ENCODE data around the gene DSC3. TPM values are rescaled to one million over a fixed set of nuclear protein-coding genes. Genes with fewer than 3 reads are reported as not detected.
"Not testable (repeated sequence)": the region's sequence is repeated elsewhere in the genome, so short reads cannot be mapped to it uniquely, and the experiment has no call there.

The DSC3 gene
- total RNA-seq, 1 experiment from 2014 or later, result not detected

- H3K4me1 ChIP-seq; H3K36me3 ChIP-seq; H3K9me3 ChIP-seq (replicated peaks); DNase-seq; H3K4me3 ChIP-seq; H3K27ac ChIP-seq; H3K27me3 ChIP-seq: not testable (repeated sequence)
Measured at GRCh38 chr18:31011455-31011854, 31.1 kb downstream of the DSC3 start.

GRCh38 chr18:31010601-31011000, 31.9 kb downstream of the DSC3 start:
- no peaks in the 10 kb centered on the region for H3K36me3 ChIP-seq
- H3K27ac ChIP-seq, result no peak overlapping the region

GRCh38 chr18:30999887-31000628, 42.5 kb downstream of the DSC3 start:
- Histone ChIP-seq H3K4me3 (no peak overlapping the region), H3K9me3 (replicated peaks) (no peaks in the 10 kb centered on the region), H3K27me3 (no peaks in the 10 kb centered on the region), H3K4me1 (no peaks in the 10 kb centered on the region), H3K27ac (no peak overlapping the region), H3K36me3 (no peaks in the 10 kb centered on the region)
- DNase-seq, result no peak

More at GRCh38 chr18:31010601-31011000, 31.9 kb downstream of the DSC3 start:
- Histone ChIP-seq H3K4me1 (no peaks in the 10 kb centered on the region), H3K9me3 (replicated peaks) (no peaks in the 10 kb centered on the region), H3K27me3 (no peaks in the 10 kb centered on the region), H3K4me3 (no peak overlapping the region)
- DNase-seq, result no peak

GRCh38 chr18:30999186-30999585, 43.4 kb downstream of the DSC3 start:
- H3K27me3 ChIP-seq, result no peaks in the 10 kb centered on the region

GRCh38 chr18:30997223-30997622, 45.3 kb downstream of the DSC3 start:
- H3K4me3 ChIP-seq, result no peak overlapping the region
- no peak for DNase-seq
- no peaks in the 10 kb centered on the region for H3K36me3 ChIP-seq
- no peak overlapping the region for H3K27ac ChIP-seq
- H3K27me3 ChIP-seq, result no peaks in the 10 kb centered on the region
- no peaks in the 10 kb centered on the region for H3K9me3 ChIP-seq (replicated peaks)
- H3K4me1 ChIP-seq, result no peaks in the 10 kb centered on the region

More at GRCh38 chr18:30999186-30999585, 43.4 kb downstream of the DSC3 start:
- Histone ChIP-seq H3K27ac (no peak overlapping the region), H3K4me3 (no peak overlapping the region), H3K36me3 (no peaks in the 10 kb centered on the region), H3K4me1 (no peaks in the 10 kb centered on the region), H3K9me3 (replicated peaks) (no peaks in the 10 kb centered on the region)
- DNase-seq, result no peak

GRCh38 chr18:30992231-30992630, 50.3 kb downstream of the DSC3 start:
- Histone ChIP-seq H3K36me3 (no peaks in the 10 kb centered on the region), H3K27me3 (no peaks in the 10 kb centered on the region), H3K27ac (no peak overlapping the region), H3K9me3 (replicated peaks) (no peaks in the 10 kb centered on the region), H3K4me3 (no peak overlapping the region), H3K4me1 (no peaks in the 10 kb centered on the region)
- no peak for DNase-seq

- Histone ChIP-seq H3K36me3 (no peaks in the 10 kb centered on the region), H3K4me3 (no peak overlapping the region), H3K27ac (no peak overlapping the region), H3K4me1 (no peaks in the 10 kb centered on the region), H3K9me3 (replicated peaks) (no peaks in the 10 kb centered on the region), H3K27me3 (no peaks in the 10 kb centered on the region)
- no peak for DNase-seq
Measured at GRCh38 chr18:30991397-30991796, 51.1 kb downstream of the DSC3 start.

GRCh38 chr18:30989141-30989540, 53.4 kb downstream of the DSC3 start:
- DNase-seq, result no peak
- H3K4me1 ChIP-seq, result no peaks in the 10 kb centered on the region
- no peaks in the 10 kb centered on the region for H3K27me3 ChIP-seq
- H3K4me3 ChIP-seq, result no peak overlapping the region
- no peaks in the 10 kb centered on the region for H3K9me3 ChIP-seq (replicated peaks)
- no peaks in the 10 kb centered on the region for H3K36me3 ChIP-seq
- H3K27ac ChIP-seq, result no peak overlapping the region

- no peak for DNase-seq
- H3K27ac ChIP-seq, result no peak overlapping the region
Measured at GRCh38 chr18:30988440-30988839, 54.1 kb downstream of the DSC3 start.

GRCh38 chr18:30987467-30988241, 54.9 kb downstream of the DSC3 start:
- Histone ChIP-seq H3K4me3 (no peak overlapping the region), H3K9me3 (replicated peaks) (no peaks in the 10 kb centered on the region), H3K27me3 (no peaks in the 10 kb centered on the region), H3K4me1 (no peaks in the 10 kb centered on the region), H3K36me3 (no peaks in the 10 kb centered on the region), H3K27ac (no peak overlapping the region)
- DNase-seq, result no peak

More at GRCh38 chr18:30988440-30988839, 54.1 kb downstream of the DSC3 start:
- Histone ChIP-seq H3K27me3 (no peaks in the 10 kb centered on the region), H3K9me3 (replicated peaks) (no peaks in the 10 kb centered on the region), H3K36me3 (no peaks in the 10 kb centered on the region), H3K4me1 (no peaks in the 10 kb centered on the region), H3K4me3 (no peak overlapping the region)

GRCh38 chr18:30985753-30986152, 56.8 kb downstream of the DSC3 start:
- Histone ChIP-seq H3K36me3 (no peaks in the 10 kb centered on the region), H3K9me3 (replicated peaks) (no peaks in the 10 kb centered on the region), H3K4me1 (no peaks in the 10 kb centered on the region), H3K4me3 (no peak overlapping the region), H3K27ac (no peak overlapping the region), H3K27me3 (no peaks in the 10 kb centered on the region)
- DNase-seq, result no peak

- DNase-seq, result no peak
- Histone ChIP-seq H3K27ac (no peak overlapping the region), H3K4me3 (no peak overlapping the region), H3K36me3 (no peaks in the 10 kb centered on the region), H3K9me3 (replicated peaks) (no peaks in the 10 kb centered on the region), H3K4me1 (no peaks in the 10 kb centered on the region), H3K27me3 (no peaks in the 10 kb centered on the region)
Measured at GRCh38 chr18:30982285-30982992, 60.1 kb downstream of the DSC3 start.

- H3K9me3 ChIP-seq (replicated peaks); H3K4me3 ChIP-seq; H3K4me1 ChIP-seq; H3K36me3 ChIP-seq; H3K27me3 ChIP-seq; H3K27ac ChIP-seq; DNase-seq: not testable (repeated sequence)
Measured at GRCh38 chr18:30978091-30978490, 64.5 kb downstream of the DSC3 start.

GRCh38 chr18:30971338-30971956, 71.1 kb downstream of the DSC3 start:
- Histone ChIP-seq H3K27ac (no peak overlapping the region), H3K27me3 (no peaks in the 10 kb centered on the region), H3K4me1 (no peaks in the 10 kb centered on the region), H3K36me3 (no peaks in the 10 kb centered on the region), H3K4me3 (no peak overlapping the region), H3K9me3 (replicated peaks) (no peaks in the 10 kb centered on the region)
- DNase-seq, result peak in 1 of 2 experiments; percentile 17
